ENCODE data around the gene AKAP6.

Gene AKAP6

GRCh38 chr14:32656601-32657000 is 327.5 kb downstream of the AKAP6 start:
- Mint-ChIP-seq H3K27ac (ENCODE audit: low read depth) (no peak overlapping the region), H3K4me1 (no peaks in the 10 kb centered on the region), H3K27me3 (no peaks in the 10 kb centered on the region), H3K4me3 (no peak overlapping the region), H3K9me3 (peaks cover 19% of the 10 kb centered on the region), H3K36me3 (ENCODE audit: insufficient read depth) (no peaks in the 10 kb centered on the region)
- no peak for ATAC-seq (replicated peaks; ENCODE audit: extremely low read depth, poor library complexity, severe bottlenecking)
- no peak for DNase-seq (ENCODE audit: low spot score in 2 of 2)

DNA sequence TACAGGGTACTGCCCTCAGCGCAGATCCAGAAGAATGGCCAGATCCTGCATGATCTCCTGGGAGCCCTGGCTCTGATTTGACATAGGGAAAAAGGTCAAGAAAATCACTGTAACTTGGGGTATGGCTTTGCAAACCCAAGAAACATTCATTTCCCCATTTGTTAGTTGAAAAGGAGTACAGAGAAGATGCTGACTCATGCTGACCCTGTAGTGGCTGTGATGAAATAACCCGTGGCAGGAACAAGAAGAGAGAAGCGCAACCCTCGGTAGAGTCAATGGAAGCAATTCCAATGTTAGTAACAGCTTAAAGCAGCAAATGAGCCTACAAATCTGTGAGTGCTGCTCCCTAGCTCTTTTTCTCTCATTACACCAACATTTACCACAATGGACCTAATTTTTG is 328.0 kb downstream of the AKAP6 start:
- H3K9me3 Mint-ChIP-seq, result peaks cover 16% of the 10 kb centered on the region
- H3K4me3 Mint-ChIP-seq, result no peak overlapping the region
- no peaks in the 10 kb centered on the region for H3K36me3 Mint-ChIP-seq (ENCODE audit: insufficient read depth)
- no peak for ATAC-seq (replicated peaks; ENCODE audit: extremely low read depth, poor library complexity, severe bottlenecking)
- DNase-seq (ENCODE audit: low spot score in 2 of 2), result no peak
- H3K4me1 Mint-ChIP-seq, result no peaks in the 10 kb centered on the region
- H3K27ac Mint-ChIP-seq (ENCODE audit: low read depth), result no peak overlapping the region
- H3K27me3 Mint-ChIP-seq, result no peaks in the 10 kb centered on the region

DNA sequence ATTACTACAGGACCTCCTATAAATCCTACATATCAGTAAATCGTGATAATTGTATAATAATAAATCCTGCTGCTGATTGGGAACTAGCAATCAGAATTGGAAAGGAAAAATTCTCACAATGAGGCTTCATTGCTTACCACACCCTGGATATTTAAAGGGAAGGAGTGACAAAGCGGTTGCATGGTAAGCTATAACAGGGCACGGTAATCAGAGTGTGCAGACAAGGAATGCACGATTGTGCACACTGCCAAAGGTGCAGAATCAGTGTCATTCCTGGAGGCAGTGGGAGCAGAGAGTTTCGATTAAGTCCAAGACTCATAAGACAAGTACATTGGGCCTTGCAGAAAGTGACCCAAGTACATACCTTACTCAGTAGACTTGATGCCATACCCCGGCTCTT is 332.1 kb downstream of the AKAP6 start:
- ATAC-seq (replicated peaks; ENCODE audit: extremely low read depth, poor library complexity, severe bottlenecking) (no peak), DNase-seq (ENCODE audit: low spot score in 2 of 2) (no peak)
- Mint-ChIP-seq H3K27ac (ENCODE audit: low read depth) (no peak overlapping the region), H3K9me3 (peaks cover 19% of the 10 kb centered on the region), H3K27me3 (no peaks in the 10 kb centered on the region), H3K4me1 (no peaks in the 10 kb centered on the region), H3K36me3 (ENCODE audit: insufficient read depth) (no peaks in the 10 kb centered on the region), H3K4me3 (no peak overlapping the region)

GRCh38 chr14:32662211-32662610 is 333.1 kb downstream of the AKAP6 start:
- Mint-ChIP-seq H3K27ac (ENCODE audit: low read depth) (no peak overlapping the region), H3K9me3 (peaks cover 19% of the 10 kb centered on the region), H3K4me3 (no peak overlapping the region), H3K36me3 (ENCODE audit: insufficient read depth) (no peaks in the 10 kb centered on the region), H3K4me1 (no peaks in the 10 kb centered on the region), H3K27me3 (no peaks in the 10 kb centered on the region)
- ATAC-seq (replicated peaks; ENCODE audit: extremely low read depth, poor library complexity, severe bottlenecking) (no peak), DNase-seq (ENCODE audit: low spot score in 2 of 2) (no peak)

- Mint-ChIP-seq H3K9me3 (peaks cover 24% of the 10 kb centered on the region), H3K27me3 (no peaks in the 10 kb centered on the region), H3K36me3 (ENCODE audit: insufficient read depth) (no peaks in the 10 kb centered on the region), H3K27ac (ENCODE audit: low read depth) (no peak overlapping the region), H3K4me1 (no peaks in the 10 kb centered on the region), H3K4me3 (no peak overlapping the region)
- ATAC-seq (replicated peaks; ENCODE audit: extremely low read depth, poor library complexity, severe bottlenecking), result no peak
- no peak for DNase-seq (ENCODE audit: low spot score in 2 of 2)
Measured at GRCh38 chr14:32666308-32666707, 337.2 kb downstream of the AKAP6 start.

- no peak overlapping the region for H3K27ac Mint-ChIP-seq (ENCODE audit: low read depth)
- H3K4me3 Mint-ChIP-seq, result no peak overlapping the region
- no peak for ATAC-seq (replicated peaks; ENCODE audit: extremely low read depth, poor library complexity, severe bottlenecking)
- no peaks in the 10 kb centered on the region for H3K36me3 Mint-ChIP-seq (ENCODE audit: insufficient read depth)
- no peak for DNase-seq (ENCODE audit: low spot score in 2 of 2)
- H3K9me3 Mint-ChIP-seq, result peaks cover 28% of the 10 kb centered on the region
- H3K4me1 Mint-ChIP-seq, result no peaks in the 10 kb centered on the region
- no peaks in the 10 kb centered on the region for H3K27me3 Mint-ChIP-seq
Measured at GRCh38 chr14:32667287-32667686, 338.2 kb downstream of the AKAP6 start.

GRCh38 chr14:32667791-32668190 is 338.7 kb downstream of the AKAP6 start:
- DNase-seq (ENCODE audit: low spot score in 2 of 2) (no peak), ATAC-seq (replicated peaks; ENCODE audit: extremely low read depth, poor library complexity, severe bottlenecking) (no peak)
- no peak overlapping the region for H3K4me3 Mint-ChIP-seq
- peaks cover 28% of the 10 kb centered on the region for H3K9me3 Mint-ChIP-seq
- no peaks in the 10 kb centered on the region for H3K4me1 Mint-ChIP-seq
- H3K27me3 Mint-ChIP-seq, result no peaks in the 10 kb centered on the region
- no peaks in the 10 kb centered on the region for H3K36me3 Mint-ChIP-seq (ENCODE audit: insufficient read depth)
- H3K27ac Mint-ChIP-seq (ENCODE audit: low read depth), result no peak overlapping the region

DNA sequence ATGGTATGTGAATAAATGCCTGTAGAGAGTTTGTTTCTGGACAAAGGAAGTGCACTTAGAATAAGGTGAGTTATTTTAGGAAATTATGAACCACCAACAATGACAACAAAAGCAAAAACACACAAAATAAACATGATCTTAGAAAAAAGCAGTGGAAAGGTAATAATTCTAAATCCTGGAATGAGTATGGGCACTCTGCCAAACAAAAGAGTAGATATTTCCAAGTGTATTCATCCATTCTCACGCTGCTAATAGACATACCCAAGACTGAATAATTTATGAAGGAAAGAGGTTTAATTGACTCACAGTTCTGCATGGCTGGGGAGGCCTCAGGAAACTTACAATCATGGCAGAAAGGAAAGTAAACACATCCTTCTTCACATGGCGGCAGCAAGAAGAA is 340.3 kb downstream of the AKAP6 start:
- no peak for DNase-seq (ENCODE audit: low spot score in 2 of 2)
- no peaks in the 10 kb centered on the region for H3K4me1 Mint-ChIP-seq
- H3K27ac Mint-ChIP-seq (ENCODE audit: low read depth), result no peak overlapping the region
- H3K27me3 Mint-ChIP-seq, result no peaks in the 10 kb centered on the region
- H3K36me3 Mint-ChIP-seq (ENCODE audit: insufficient read depth), result no peaks in the 10 kb centered on the region
- H3K9me3 Mint-ChIP-seq, result peaks cover 28% of the 10 kb centered on the region
- no peak overlapping the region for H3K4me3 Mint-ChIP-seq
- ATAC-seq (replicated peaks; ENCODE audit: extremely low read depth, poor library complexity, severe bottlenecking), result no peak

DNA sequence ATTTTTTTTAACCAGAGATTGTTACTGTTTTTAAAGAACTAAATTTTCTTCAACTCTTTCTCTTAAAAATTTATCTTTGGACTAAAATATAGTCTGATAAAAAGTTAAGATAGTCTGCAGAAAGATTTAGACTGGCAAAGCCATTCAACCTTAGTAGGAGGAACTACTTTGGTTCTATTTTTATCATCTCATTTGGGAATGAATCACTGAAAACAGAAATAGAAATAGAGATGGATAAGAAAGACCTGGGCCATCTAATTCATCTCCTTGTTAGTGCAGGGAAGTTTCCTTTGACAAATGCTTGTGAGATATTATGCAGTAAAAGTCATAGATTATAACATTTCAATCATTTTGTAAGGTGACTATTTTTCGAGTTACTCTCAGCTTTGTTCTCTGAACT is 346.3 kb downstream of the AKAP6 start:
- H3K4me3 Mint-ChIP-seq, result no peak overlapping the region
- no peak overlapping the region for H3K27ac Mint-ChIP-seq (ENCODE audit: low read depth)
- H3K36me3 Mint-ChIP-seq (ENCODE audit: insufficient read depth), result no peaks in the 10 kb centered on the region
- H3K4me1 Mint-ChIP-seq, result no peaks in the 10 kb centered on the region
- H3K9me3 Mint-ChIP-seq, result peaks cover 22% of the 10 kb centered on the region
- H3K27me3 Mint-ChIP-seq, result no peaks in the 10 kb centered on the region
- ATAC-seq (replicated peaks; ENCODE audit: extremely low read depth, poor library complexity, severe bottlenecking) (no peak), DNase-seq (ENCODE audit: low spot score in 2 of 2) (no peak)

GRCh38 chr14:32677129-32677780 is 348.2 kb downstream of the AKAP6 start:
- Mint-ChIP-seq H3K9me3 (peaks cover 18% of the 10 kb centered on the region), H3K36me3 (ENCODE audit: insufficient read depth) (no peaks in the 10 kb centered on the region), H3K4me1 (no peaks in the 10 kb centered on the region), H3K27ac (ENCODE audit: low read depth) (no peak overlapping the region), H3K27me3 (no peaks in the 10 kb centered on the region), H3K4me3 (no peak overlapping the region)
- DNase-seq (ENCODE audit: low spot score in 2 of 2) (no peak), ATAC-seq (replicated peaks; ENCODE audit: extremely low read depth, poor library complexity, severe bottlenecking) (no peak)

GRCh38 chr14:32678088-32678487 is 349.0 kb downstream of the AKAP6 start:
- no peak for DNase-seq (ENCODE audit: low spot score in 2 of 2)
- H3K27ac Mint-ChIP-seq (ENCODE audit: low read depth), result no peak overlapping the region
- H3K4me1 Mint-ChIP-seq, result no peaks in the 10 kb centered on the region
- no peak overlapping the region for H3K4me3 Mint-ChIP-seq
- H3K27me3 Mint-ChIP-seq, result no peaks in the 10 kb centered on the region
- H3K36me3 Mint-ChIP-seq (ENCODE audit: insufficient read depth), result no peaks in the 10 kb centered on the region
- no peak for ATAC-seq (replicated peaks; ENCODE audit: extremely low read depth, poor library complexity, severe bottlenecking)
- H3K9me3 Mint-ChIP-seq, result peaks cover 20% of the 10 kb centered on the region

- no peak for DNase-seq (ENCODE audit: low spot score in 2 of 2)
- H3K4me3 Mint-ChIP-seq, result no peak overlapping the region
- ATAC-seq (replicated peaks; ENCODE audit: extremely low read depth, poor library complexity, severe bottlenecking), result no peak
- no peaks in the 10 kb centered on the region for H3K4me1 Mint-ChIP-seq
- H3K9me3 Mint-ChIP-seq, result peaks cover 9% of the 10 kb centered on the region
- H3K27ac Mint-ChIP-seq (ENCODE audit: low read depth), result no peak overlapping the region
- no peaks in the 10 kb centered on the region for H3K36me3 Mint-ChIP-seq (ENCODE audit: insufficient read depth)
- H3K27me3 Mint-ChIP-seq, result no peaks in the 10 kb centered on the region
Measured at GRCh38 chr14:32679927-32680612, 351.0 kb downstream of the AKAP6 start.

- no peak for DNase-seq (ENCODE audit: low spot score in 2 of 2)
- Mint-ChIP-seq H3K9me3 (peaks cover 9% of the 10 kb centered on the region), H3K27me3 (no peaks in the 10 kb centered on the region), H3K36me3 (ENCODE audit: insufficient read depth) (no peaks in the 10 kb centered on the region), H3K4me1 (no peaks in the 10 kb centered on the region), H3K27ac (ENCODE audit: low read depth) (no peak overlapping the region), H3K4me3 (no peak overlapping the region)
- ATAC-seq (replicated peaks; ENCODE audit: extremely low read depth, poor library complexity, severe bottlenecking), result no peak
Measured at GRCh38 chr14:32681598-32681997, 352.5 kb downstream of the AKAP6 start.
